Peyer's patch (tissue), 4 donors: ENCODE data around the gene KIR2DL3. TPM values are rescaled to one million over a fixed set of nuclear protein-coding genes. Genes with fewer than 3 reads are reported as not detected.
"Not testable (repeated sequence)": the region's sequence is repeated elsewhere in the genome, so short reads cannot be mapped to it uniquely, and the experiment has no call there.

Source experiments
- DNase-seq, 3 donors: peaks; one replicate each; pipeline ENCODE4 v3.0.0-alpha.2; 2017 to 2019
- H3K27ac ChIP-seq, 4 donors: fragments of 200-600 bp; sonication (generic); one replicate each; pipeline ENCODE4 v1.5.1; 2016 to 2019
- H3K27me3 ChIP-seq, 2 donors: fragments of 200-600 bp; sonication (generic); one replicate each; pipeline ENCODE4 v1.5.1; 2019
- H3K36me3 ChIP-seq, 3 donors: fragments of 200-600 bp; sonication (generic); one replicate each; pipeline ENCODE4 v1.5.1; 2016 to 2019
- H3K4me1 ChIP-seq, 4 donors: fragments of 200-600 bp; sonication (generic); one replicate each; pipeline ENCODE4 v1.5.1; 2016 to 2019
- H3K4me3 ChIP-seq, 4 donors: fragments of 200-600 bp; sonication (generic); 1 replicate in 3 of 4; 2 replicates in 1 of 4; pipeline ENCODE4 v1.5.1; 2016 to 2019; ENCODE audit warnings: mild to moderate bottlenecking in 1 of 4
- H3K9me3 ChIP-seq, 4 donors: fragments of 200-600 bp; sonication (generic); one replicate each; pipeline ENCODE4 v1.5.1; 2016 to 2019; ENCODE audit warnings: mild to moderate bottlenecking in 1 of 4
- total RNA-seq, 4 donors: library from RNA; depleted of rRNA; stranded (reverse); fragments of >200 nt; gene quantifications; one replicate each; pipeline ENCODE4 v1.1.0, GENCODE V29; 2016

KIR2DL3 gene
- total RNA-seq, 4 donors from 2014 or later: not detected

DNA sequence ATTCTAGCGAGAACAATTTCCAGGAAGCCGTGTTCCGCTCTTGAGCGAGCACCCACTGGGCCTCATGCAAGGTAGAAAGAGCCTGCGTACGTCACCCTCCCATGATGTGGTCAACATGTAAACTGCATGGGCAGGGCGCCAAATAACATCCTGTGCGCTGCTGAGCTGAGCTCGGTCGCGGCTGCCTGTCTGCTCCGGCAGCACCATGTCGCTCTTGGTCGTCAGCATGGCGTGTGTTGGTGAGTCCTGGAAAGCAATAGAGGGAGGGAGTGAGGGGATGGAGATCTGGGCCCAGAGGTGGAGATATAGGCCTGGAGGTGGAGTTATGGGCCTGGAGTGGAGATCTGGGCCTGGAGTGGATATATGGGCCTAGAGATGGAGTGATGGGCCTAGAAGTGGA is 31.3 kb downstream of the KIR2DL3 start, which contains the start of gene KIR2DL1:
TSS of gene KIR2DL1 (plus strand) at position 148 of the 400 bp plus-strand sequence. CDS start at position 206, 58 bp downstream.
- not testable (repeated sequence) for H3K4me3 ChIP-seq, H3K36me3 ChIP-seq, H3K9me3 ChIP-seq, H3K27ac ChIP-seq, DNase-seq, H3K4me1 ChIP-seq, H3K27me3 ChIP-seq

- H3K27ac ChIP-seq, H3K36me3 ChIP-seq, DNase-seq, H3K27me3 ChIP-seq, H3K4me1 ChIP-seq, H3K9me3 ChIP-seq, H3K4me3 ChIP-seq: not testable (repeated sequence)
These were observed 32.2 kb downstream of the KIR2DL3 start for GRCh38 chr19:54770511-54770910.

- not testable (repeated sequence) for H3K4me1 ChIP-seq, H3K4me3 ChIP-seq, H3K9me3 ChIP-seq, H3K27me3 ChIP-seq, H3K36me3 ChIP-seq, DNase-seq, H3K27ac ChIP-seq
These were observed 33.0 kb downstream of the KIR2DL3 start for GRCh38 chr19:54771018-54771960.

- H3K36me3 ChIP-seq, DNase-seq, H3K4me1 ChIP-seq, H3K4me3 ChIP-seq, H3K27ac ChIP-seq, H3K27me3 ChIP-seq, H3K9me3 ChIP-seq: not testable (repeated sequence)
These were observed 34.4 kb downstream of the KIR2DL3 start for GRCh38 chr19:54772666-54773065.

DNA sequence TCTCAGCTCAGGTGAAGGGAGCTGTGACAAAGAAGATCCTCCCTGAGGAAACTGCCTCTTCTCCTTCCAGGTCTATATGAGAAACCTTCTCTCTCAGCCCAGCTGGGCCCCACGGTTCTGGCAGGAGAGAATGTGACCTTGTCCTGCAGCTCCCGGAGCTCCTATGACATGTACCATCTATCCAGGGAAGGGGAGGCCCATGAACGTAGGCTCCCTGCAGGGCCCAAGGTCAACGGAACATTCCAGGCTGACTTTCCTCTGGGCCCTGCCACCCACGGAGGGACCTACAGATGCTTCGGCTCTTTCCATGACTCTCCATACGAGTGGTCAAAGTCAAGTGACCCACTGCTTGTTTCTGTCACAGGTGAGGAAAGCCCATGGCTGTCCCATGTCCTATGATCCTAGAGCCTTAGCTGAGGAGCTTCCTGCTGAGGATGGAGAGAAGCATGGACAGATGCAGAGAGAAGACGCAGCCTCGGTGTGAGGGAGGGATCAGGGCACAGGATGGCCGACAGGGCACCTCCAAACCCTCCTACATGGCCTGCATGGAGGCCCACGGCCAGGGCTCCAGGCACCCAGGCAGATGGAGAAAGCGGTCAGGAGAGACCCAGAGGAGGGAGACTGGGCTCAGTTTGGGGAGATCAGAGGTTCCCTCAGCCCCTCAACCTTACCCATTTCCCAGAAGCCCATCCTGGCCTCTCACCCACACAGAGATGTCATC is 36.9 kb downstream of the KIR2DL3 start:
- DNase-seq, H3K9me3 ChIP-seq, H3K4me3 ChIP-seq, H3K4me1 ChIP-seq, H3K27ac ChIP-seq, H3K27me3 ChIP-seq, H3K36me3 ChIP-seq: not testable (repeated sequence)

- H3K27me3 ChIP-seq, H3K4me3 ChIP-seq, H3K27ac ChIP-seq, H3K36me3 ChIP-seq, H3K4me1 ChIP-seq, DNase-seq, H3K9me3 ChIP-seq: not testable (repeated sequence)
These were observed 37.5 kb downstream of the KIR2DL3 start for GRCh38 chr19:54775830-54776229.

- not testable (repeated sequence) for H3K27me3 ChIP-seq, H3K27ac ChIP-seq, DNase-seq, H3K4me1 ChIP-seq, H3K9me3 ChIP-seq, H3K36me3 ChIP-seq, H3K4me3 ChIP-seq
These were observed 39.5 kb downstream of the KIR2DL3 start for GRCh38 chr19:54777851-54778250.

DNA sequence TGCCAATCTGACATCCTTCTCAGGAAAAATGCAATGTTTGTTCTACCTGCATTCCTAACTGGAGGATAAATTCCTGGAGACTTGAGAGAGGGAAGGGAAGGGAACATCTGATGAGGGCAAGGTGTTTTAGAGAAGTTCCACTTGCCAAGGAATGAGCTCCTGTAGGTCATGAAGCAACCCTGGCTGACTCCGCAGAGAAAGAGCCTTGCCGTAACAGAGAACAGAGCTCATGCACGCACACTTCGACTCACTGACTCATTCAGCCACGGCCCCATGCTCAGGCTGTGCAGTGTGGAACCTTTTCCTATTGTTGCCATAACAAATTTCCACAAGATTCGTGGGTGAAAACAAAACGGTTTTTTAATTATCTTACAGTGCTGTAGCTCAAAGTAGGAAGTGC is 40.6 kb downstream of the KIR2DL3 start:
- H3K36me3 ChIP-seq, H3K4me1 ChIP-seq, H3K27ac ChIP-seq, H3K27me3 ChIP-seq, DNase-seq, H3K9me3 ChIP-seq, H3K4me3 ChIP-seq: not testable (repeated sequence)

DNA sequence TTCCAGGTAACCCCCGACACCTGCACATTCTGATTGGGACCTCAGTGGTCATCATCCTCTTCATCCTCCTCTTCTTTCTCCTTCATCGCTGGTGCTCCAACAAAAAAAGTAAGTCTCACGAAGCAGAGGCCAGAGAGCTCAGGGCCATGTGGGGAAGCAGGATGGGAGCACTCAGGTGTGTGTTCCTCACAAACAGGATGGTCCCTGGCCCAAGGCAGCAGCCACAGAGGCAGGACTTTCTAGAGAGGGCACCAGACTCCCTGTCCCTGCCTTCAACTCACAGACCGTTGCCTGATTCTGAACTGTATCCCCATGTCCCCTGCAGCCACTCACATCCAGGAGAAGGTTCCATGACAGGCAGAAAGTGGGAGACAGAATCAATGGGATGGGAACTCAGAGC is 44.6 kb downstream of the KIR2DL3 start:
- H3K4me1 ChIP-seq, H3K27me3 ChIP-seq, H3K27ac ChIP-seq, H3K9me3 ChIP-seq, H3K4me3 ChIP-seq, H3K36me3 ChIP-seq, DNase-seq: not testable (repeated sequence)

DNA sequence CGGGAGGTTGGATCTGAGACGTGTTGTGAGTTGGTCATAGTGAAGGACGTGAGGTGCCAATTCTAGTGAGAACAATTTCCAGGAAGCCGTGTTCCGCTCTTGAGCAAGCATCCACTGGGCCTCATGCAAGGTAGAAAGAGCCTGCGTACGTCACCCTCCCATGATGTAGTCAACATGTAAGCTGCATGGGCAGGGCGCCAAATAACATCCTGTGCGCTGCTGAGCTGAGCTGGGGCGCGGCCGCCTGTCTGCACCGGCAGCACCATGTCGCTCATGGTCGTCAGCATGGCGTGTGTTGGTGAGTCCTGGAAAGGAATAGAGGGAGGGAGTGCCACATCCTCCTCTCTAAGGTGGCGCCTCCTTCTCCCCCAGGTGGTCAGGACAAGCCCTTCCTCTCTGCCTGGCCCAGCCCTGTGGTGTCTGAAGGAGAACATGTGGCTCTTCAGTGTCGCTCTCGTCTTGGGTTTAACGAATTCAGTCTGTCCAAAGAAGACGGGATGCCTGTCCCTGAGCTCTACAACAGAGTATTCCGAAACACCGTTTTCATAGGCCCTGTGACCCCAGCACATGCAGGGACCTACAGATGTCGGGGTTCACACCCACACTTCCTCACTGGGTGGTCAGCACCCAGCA is 47.9 kb downstream of the KIR2DL3 start:
- not testable (repeated sequence) for DNase-seq

DNA sequence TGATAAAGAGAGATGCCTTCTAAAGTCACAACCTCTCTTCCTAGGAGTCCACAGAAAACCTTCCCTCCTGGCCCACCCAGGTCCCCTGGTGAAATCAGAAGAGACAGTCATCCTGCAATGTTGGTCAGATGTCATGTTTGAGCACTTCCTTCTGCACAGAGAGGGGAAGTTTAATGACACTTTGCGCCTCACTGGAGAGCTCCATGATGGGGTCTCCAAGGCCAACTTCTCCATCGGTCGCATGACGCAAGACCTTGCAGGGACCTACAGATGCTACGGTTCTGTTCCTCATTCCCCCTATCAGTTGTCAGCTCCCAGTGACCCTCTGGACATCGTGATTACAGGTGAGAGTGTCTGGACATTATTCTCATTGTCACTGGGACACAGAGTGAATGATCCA is 49.8 kb downstream of the KIR2DL3 start:
- H3K4me3 ChIP-seq, H3K36me3 ChIP-seq, H3K9me3 ChIP-seq, H3K27ac ChIP-seq, DNase-seq, H3K4me1 ChIP-seq, H3K27me3 ChIP-seq: not testable (repeated sequence)

More for the DNA sequence above, 47.9 kb downstream of the KIR2DL3 start:
- not testable (repeated sequence) for H3K36me3 ChIP-seq, H3K27ac ChIP-seq, H3K9me3 ChIP-seq, H3K4me3 ChIP-seq, H3K27me3 ChIP-seq, H3K4me1 ChIP-seq
